HL-60 (cell line): ENCODE data around the gene ART1.

ENCODE experiments used
- DNase-seq, 2 experiments: peaks; one replicate each; pipeline ENCODE4 v3.0.0-alpha.2; 2010 to 2020; ENCODE audit warnings: low read depth in 1 of 2, low spot score in 1 of 2
- H3K27ac ChIP-seq: fragments of 250-450 bp; sonication (Bioruptor Pico); replicated peaks from 2 replicates; pipeline ENCODE4 v1.5.1; 2020; ENCODE audit warnings: mild to moderate bottlenecking, moderate library complexity
- H3K27me3 ChIP-seq: fragments of 250-450 bp; sonication (Bioruptor Pico); 2 replicates; pipeline ENCODE4 v1.5.1; 2021; ENCODE audit warnings: mild to moderate bottlenecking, moderate library complexity; ENCODE audit not compliant: insufficient read depth, poor library complexity, severe bottlenecking
- H3K4me3 ChIP-seq: replicated peaks from 2 replicates; pipeline ENCODE4 v1.5.1; 2011; ENCODE audit warnings: mild to moderate bottlenecking, control low read depth, low read length; ENCODE audit not compliant: insufficient read depth
- CTCF ChIP-seq: IDR thresholded peaks from one replicate; pipeline ENCODE4 v1.5.1; 2011; ENCODE audit warnings: low read length, control low read depth, inconsistent platforms; ENCODE audit not compliant: insufficient read depth
- GABPA ChIP-seq: IDR thresholded peaks from 2 replicates; pipeline ENCODE4 v1.6.1; 2012; ENCODE audit warnings: low read depth
- POLR2AphosphoS5 ChIP-seq: IDR thresholded peaks from 2 replicates; pipeline ENCODE4 v1.6.1; 2012; ENCODE audit warnings: low read depth
- REST ChIP-seq: IDR thresholded peaks from 2 replicates; pipeline ENCODE4 v1.6.1; 2012; ENCODE audit warnings: low read depth; ENCODE audit not compliant: insufficient replicate concordance
- SPI1 ChIP-seq: IDR thresholded peaks from 2 replicates; pipeline ENCODE4 v1.6.1; 2012; ENCODE audit warnings: low read depth, mild to moderate bottlenecking, borderline replicate concordance

ART1 gene

GRCh38 chr11:3675971-3676370, 31.0 kb downstream of the ART1 start:
- no peaks in the 10 kb centered on the region for H3K27me3 ChIP-seq
- TF ChIP-seq GABPA (no peak), POLR2AphosphoS5 (no peak), REST (no peak), CTCF (no peak), SPI1 (no peak)
- no peak overlapping the region for H3K27ac ChIP-seq
- no peak overlapping the region for H3K4me3 ChIP-seq
- DNase-seq = no peak

GRCh38 chr11:3679077-3679476, 34.1 kb downstream of the ART1 start:
- Histone ChIP-seq H3K4me3 (no peak overlapping the region), H3K27ac (no peak overlapping the region), H3K27me3 (no peaks in the 10 kb centered on the region)
- DNase-seq = no peak
- no peak for TF ChIP-seq REST
- no peak for TF ChIP-seq CTCF
- TF ChIP-seq GABPA = no peak
- no peak for TF ChIP-seq SPI1
- no peak for TF ChIP-seq POLR2AphosphoS5

GRCh38 chr11:3683039-3683438, 38.1 kb downstream of the ART1 start:
- TF ChIP-seq REST (no peak), POLR2AphosphoS5 (no peak)
- DNase-seq = no peak
- no peak overlapping the region for H3K4me3 ChIP-seq
- H3K27ac ChIP-seq = no peak overlapping the region
- no peaks in the 10 kb centered on the region for H3K27me3 ChIP-seq
